Testis (tissue), 3 donors: ENCODE measurements around the gene SLC25A21. TPM values are rescaled to one million over a fixed set of nuclear protein-coding genes. Genes with fewer than 3 reads are reported as not detected.

Experiments
- DNase-seq: peaks from one replicate; pipeline ENCODE4 v3.0.0-alpha.2; 2019
- H3K27ac ChIP-seq, 2 donors: fragments of 200-600 bp; sonication (generic); one replicate each; pipeline ENCODE4 v1.5.1; 2019
- H3K27me3 ChIP-seq: fragments of 200-600 bp; sonication (generic); one replicate; pipeline ENCODE4 v1.5.1; 2019
- H3K36me3 ChIP-seq: fragments of 200-600 bp; sonication (generic); one replicate; pipeline ENCODE4 v1.5.1; 2017; ENCODE audit warnings: low read depth; ENCODE audit errors: missing control alignments
- H3K4me1 ChIP-seq: fragments of 200-600 bp; sonication (generic); one replicate; pipeline ENCODE4 v1.5.1; 2019
- H3K4me3 ChIP-seq, 2 donors: fragments of 200-600 bp; sonication (generic); one replicate each; pipeline ENCODE4 v1.5.1; 2017 to 2019
- H3K9me3 ChIP-seq: fragments of 200-600 bp; sonication (generic); one replicate; pipeline ENCODE4 v1.5.1; 2017
- CTCF ChIP-seq, 3 experiments: fragments of 450-650 bp in 2 of 3; fragments of 200-600 bp in 1 of 3; sonication (generic) in 1 of 3; IDR thresholded peaks; one replicate each; pipeline ENCODE4 v1.5.1; 2016 to 2019; ENCODE audit warnings: antibody characterized with exemption in 3 of 3, mild to moderate bottlenecking in 2 of 3, moderate library complexity in 1 of 3
- POLR2A ChIP-seq: fragments of 450-650 bp; IDR thresholded peaks from one replicate; pipeline ENCODE4 v1.6.1; 2017; ENCODE audit warnings: antibody characterized with exemption, mild to moderate bottlenecking, moderate library complexity
- WGBS, 2 donors: methylation state at CpG; one replicate each; pipeline ENCODE4 v1.1.5; 2018; 5-methylcytosine and 5-hydroxymethylcytosine counted together
- intact Hi-C: fragments of 100-400 bp; cut with DNase I; formaldehyde crosslinking; loops from one replicate; pipeline ENCODE4 v1.15.1; 2023; ENCODE audit warnings: low total_unique reads
- polyA plus RNA-seq: library from polyadenylated mRNA; stranded (reverse); fragments of 350-450 nt; fragmentation: Illumina TruSeq; extraction: RNeasy Lipid Tissue Mini Kit (QIAGEN cat#74804); gene quantifications from one replicate; pipeline ENCODE4 v1.2.3, GENCODE V29; 2014; ENCODE audit warnings: low read depth, low replicate concordance; ENCODE audit not compliant: insufficient read depth
- total RNA-seq, 2 donors: library from RNA; depleted of rRNA; stranded (reverse); fragments of >200 nt; gene quantifications; one replicate each; pipeline ENCODE4 v1.2.3, GENCODE V29; 2016

SLC25A21 gene
- total and polyA plus RNA-seq, 3 donors from 2014 or later, result 4.4 to 16.0 (median 13.6) TPM

GRCh38 chr14:36857842-36858445 is 314.5 kb downstream of the SLC25A21 start:
- intact Hi-C loops, result no loop called here
- WGBS, 2 donors, result 65 to 71% methylated on average over 5 of the region's 5 CpGs
- TF ChIP-seq CTCF (IDR thresholded peaks at IDR 0.05) (no peak), POLR2A (no peak)

GRCh38 chr14:36857136-36857535 is 315.3 kb downstream of the SLC25A21 start:
- Histone ChIP-seq H3K4me3 (no peak overlapping the region), H3K4me1 (no peaks in the 10 kb centered on the region), H3K27ac (no peak overlapping the region), H3K36me3 (no peaks in the 10 kb centered on the region), H3K9me3 (no peaks in the 10 kb centered on the region), H3K27me3 (no peaks in the 10 kb centered on the region)
- WGBS, 2 donors, result 70 to 74% methylated on average over 5 to 7 of the region's 7 CpGs
- TF ChIP-seq POLR2A (no peak), CTCF (IDR thresholded peaks at IDR 0.05) (no peak)
- intact Hi-C loops, result no loop called here
- DNase-seq, result no peak

More at GRCh38 chr14:36857842-36858445, 314.5 kb downstream of the SLC25A21 start:
- no peak for DNase-seq
- no peaks in the 10 kb centered on the region for H3K9me3 ChIP-seq
- H3K4me1 ChIP-seq, result no peaks in the 10 kb centered on the region
- H3K27ac ChIP-seq, result no peak overlapping the region
- no peaks in the 10 kb centered on the region for H3K27me3 ChIP-seq
- H3K4me3 ChIP-seq, result no peak overlapping the region
- H3K36me3 ChIP-seq, result no peaks in the 10 kb centered on the region

GRCh38 chr14:36856095-36856878 is 316.1 kb downstream of the SLC25A21 start:
- Histone ChIP-seq H3K36me3 (no peaks in the 10 kb centered on the region), H3K4me1 (no peaks in the 10 kb centered on the region), H3K9me3 (no peaks in the 10 kb centered on the region), H3K27ac (no peak overlapping the region), H3K27me3 (no peaks in the 10 kb centered on the region), H3K4me3 (no peak overlapping the region)
- TF ChIP-seq POLR2A, result no peak
- no peak for TF ChIP-seq CTCF (IDR thresholded peaks at IDR 0.05)
- no peak for DNase-seq
- intact Hi-C loops, result no loop called here
- 81 to 83% methylated on average over 15 of the region's 15 CpGs for WGBS, 2 donors

GRCh38 chr14:36855396-36855795 is 317.0 kb downstream of the SLC25A21 start:
- 86 to 92% methylated on average over 3 of the region's 3 CpGs for WGBS, 2 donors
- H3K4me3 ChIP-seq, result no peak overlapping the region
- no peaks in the 10 kb centered on the region for H3K36me3 ChIP-seq
- H3K9me3 ChIP-seq, result no peaks in the 10 kb centered on the region
- H3K4me1 ChIP-seq, result no peaks in the 10 kb centered on the region
- TF ChIP-seq CTCF (IDR thresholded peaks at IDR 0.05), result no peak
- TF ChIP-seq POLR2A, result no peak
- no peak for DNase-seq
- intact Hi-C loops, result no loop called here
- H3K27ac ChIP-seq, result no peak overlapping the region
- no peaks in the 10 kb centered on the region for H3K27me3 ChIP-seq
